Esophagus (tissue), 2 donors: ENCODE results near the gene LPCAT3. TPM values are rescaled to one million over a fixed set of nuclear protein-coding genes. Genes with fewer than 3 reads are reported as not detected.
A peak's percentile ranks its signal among the peaks of the same experiment; 100 is the strongest.

Experiments
- H3K27ac ChIP-seq, 2 donors: one replicate each; pipeline ENCODE4 v1.5.1; 2013; ENCODE audit warnings: low read depth in 2 of 2, mild to moderate bottlenecking in 2 of 2, inconsistent platforms in 1 of 2, low read length in 1 of 2, moderate library complexity in 1 of 2
- H3K27me3 ChIP-seq, 2 donors: one replicate each; pipeline ENCODE4 v1.6.1; 2013; ENCODE audit warnings: low read length in 2 of 2, control low read depth in 1 of 2, mild to moderate bottlenecking in 1 of 2; ENCODE audit not compliant: insufficient read depth in 2 of 2, control insufficient read depth in 1 of 2
- H3K36me3 ChIP-seq, 2 donors: one replicate each; pipeline ENCODE4 v1.6.1; 2013; ENCODE audit warnings: low read length in 1 of 2; ENCODE audit not compliant: control insufficient read depth in 2 of 2, insufficient read depth in 2 of 2
- H3K4me1 ChIP-seq, 2 donors: one replicate each; pipeline ENCODE4 v1.6.1; 2013; ENCODE audit warnings: low read length in 1 of 2; ENCODE audit not compliant: control insufficient read depth in 2 of 2, insufficient read depth in 2 of 2
- H3K4me3 ChIP-seq, 2 donors: one replicate each; pipeline ENCODE4 v1.5.1; 2013; ENCODE audit warnings: low read length in 2 of 2, mild to moderate bottlenecking in 2 of 2, low read depth in 1 of 2, moderate library complexity in 1 of 2
- H3K9me3 ChIP-seq, 2 donors: one replicate each; pipeline ENCODE4 v1.6.1; 2013; ENCODE audit warnings: mild to moderate bottlenecking in 2 of 2, low read depth in 1 of 2, low read length in 1 of 2, moderate library complexity in 1 of 2; ENCODE audit not compliant: control insufficient read depth in 2 of 2, insufficient read depth in 1 of 2
- WGBS, 2 donors: extraction: QIAGEN DNeasy Blood & Tissue Kit; methylation state at CpG; one replicate each; pipeline ENCODE4 v1.1.7; 2013; 5-methylcytosine and 5-hydroxymethylcytosine counted together
- polyA plus RNA-seq, 2 donors: library from polyadenylated mRNA; stranded (reverse); fragments of 200-250 nt; gene quantifications; one replicate each; pipeline ENCODE4 v1.2.3, GENCODE V29; 2013
- donor health status: healthy with polysubstance abuse.
- donor health status: Bipolar disorder and iron deficiency.

Gene LPCAT3
- polyA plus RNA-seq, 2 donors = 15.7 to 27.0 TPM

DNA sequence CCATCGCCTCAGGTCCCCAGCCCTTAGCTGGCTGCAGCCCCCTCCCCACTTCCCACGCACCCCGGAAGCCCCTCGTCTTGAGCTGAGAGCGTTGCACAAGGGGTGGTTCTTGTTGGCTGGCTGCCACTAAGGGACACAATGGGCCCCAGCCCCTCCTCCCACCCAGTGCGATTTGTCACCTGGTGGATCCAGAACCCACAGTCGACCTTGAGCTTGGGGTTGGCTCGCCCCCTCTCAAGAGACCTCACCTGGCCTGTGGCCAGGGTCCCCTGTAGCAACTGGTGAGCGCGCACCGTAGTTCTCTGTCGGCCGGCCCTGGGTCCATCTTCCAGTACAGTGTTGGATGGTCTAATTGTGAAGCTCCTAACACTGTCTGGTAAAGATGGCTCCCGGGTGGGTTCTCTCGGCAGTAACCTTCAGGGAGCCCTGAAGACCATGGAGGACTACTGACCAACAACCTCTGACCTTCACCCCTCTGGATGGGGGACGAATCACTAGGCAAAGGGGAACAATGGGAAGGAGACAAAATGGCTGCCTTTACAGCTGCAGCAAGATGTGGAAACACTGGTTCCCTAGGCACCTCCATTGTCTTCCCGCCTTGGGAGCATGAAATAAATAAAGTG lies 54.4 kb downstream of the LPCAT3 start:
- Histone ChIP-seq H3K27me3 (no peaks in the 10 kb centered on the region), H3K36me3 (peaks cover 16 to 20% of the 10 kb centered on the region in 2 donors), H3K4me1 (peaks cover 3 to 17% of the 10 kb centered on the region in 2 donors), H3K27ac (peak overlapping the region; percentile 96), H3K9me3 (no peaks in the 10 kb centered on the region), H3K4me3 (peak overlapping the region; percentile 64 to 89)
- whole genome bisulfite sequencing, 2 donors = 37 to 46% methylated on average over 17 of the region's 17 CpGs

DNA sequence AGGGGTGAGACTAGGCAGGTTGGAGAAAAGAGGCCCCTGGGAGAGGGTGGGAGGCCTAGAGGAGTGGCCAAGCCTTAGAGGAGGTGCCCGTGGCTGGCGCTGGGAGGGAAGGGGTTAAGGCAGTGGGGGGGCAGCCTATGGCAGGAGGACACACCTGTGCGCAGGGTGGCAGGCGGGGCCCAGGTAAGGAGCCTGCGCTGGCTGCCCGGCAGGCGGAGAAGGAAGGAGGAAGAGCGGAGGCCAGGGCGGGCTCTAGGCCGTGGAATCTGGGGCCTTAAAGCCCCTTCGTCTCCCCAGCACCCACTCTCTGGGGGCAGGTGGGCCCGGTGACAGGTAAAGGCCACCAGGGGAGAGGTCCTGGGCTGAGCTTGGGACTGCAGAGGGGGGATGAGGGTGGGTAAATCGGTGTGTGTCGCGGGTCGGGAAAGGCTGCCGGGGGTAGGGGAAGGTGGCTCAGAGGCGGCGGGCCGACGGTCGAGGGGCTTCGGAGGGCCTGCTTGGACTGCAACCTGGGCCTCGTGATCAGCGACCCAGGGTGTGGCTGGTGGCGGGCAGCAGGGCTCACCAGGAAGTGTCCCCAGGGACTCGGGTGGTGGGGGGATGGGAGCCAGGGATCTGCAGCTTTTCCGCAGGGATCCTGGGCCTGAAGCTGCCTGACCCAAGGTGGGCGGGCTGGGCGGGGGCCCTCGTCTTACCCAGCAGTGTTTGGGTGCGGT lies 55.1 kb downstream of the LPCAT3 start:
- Histone ChIP-seq H3K27me3 (no peaks in the 10 kb centered on the region), H3K4me3 (peak overlapping the region; percentile 64 to 89), H3K36me3 (peaks cover 13 to 17% of the 10 kb centered on the region in 2 donors), H3K4me1 (peaks cover 3 to 19% of the 10 kb centered on the region in 2 donors), H3K9me3 (no peaks in the 10 kb centered on the region), H3K27ac (peak overlapping the region; percentile 96)
- 46 to 51% methylated on average over 27 to 32 of the region's 32 CpGs for WGBS, 2 donors

GRCh38 chr12:6962285-6963015 lies 55.8 kb downstream of the LPCAT3 start:
- Histone ChIP-seq H3K27ac (peak overlapping the region; percentile 96), H3K9me3 (no peaks in the 10 kb centered on the region), H3K36me3 (peaks cover 7 to 9% of the 10 kb centered on the region in 2 donors), H3K4me3 (peak overlapping the region; percentile 64 to 89), H3K27me3 (no peaks in the 10 kb centered on the region), H3K4me1 (peaks cover 3 to 24% of the 10 kb centered on the region in 2 donors)
- 31 to 42% methylated on average over 23 to 25 of the region's 25 CpGs for WGBS, 2 donors

DNA sequence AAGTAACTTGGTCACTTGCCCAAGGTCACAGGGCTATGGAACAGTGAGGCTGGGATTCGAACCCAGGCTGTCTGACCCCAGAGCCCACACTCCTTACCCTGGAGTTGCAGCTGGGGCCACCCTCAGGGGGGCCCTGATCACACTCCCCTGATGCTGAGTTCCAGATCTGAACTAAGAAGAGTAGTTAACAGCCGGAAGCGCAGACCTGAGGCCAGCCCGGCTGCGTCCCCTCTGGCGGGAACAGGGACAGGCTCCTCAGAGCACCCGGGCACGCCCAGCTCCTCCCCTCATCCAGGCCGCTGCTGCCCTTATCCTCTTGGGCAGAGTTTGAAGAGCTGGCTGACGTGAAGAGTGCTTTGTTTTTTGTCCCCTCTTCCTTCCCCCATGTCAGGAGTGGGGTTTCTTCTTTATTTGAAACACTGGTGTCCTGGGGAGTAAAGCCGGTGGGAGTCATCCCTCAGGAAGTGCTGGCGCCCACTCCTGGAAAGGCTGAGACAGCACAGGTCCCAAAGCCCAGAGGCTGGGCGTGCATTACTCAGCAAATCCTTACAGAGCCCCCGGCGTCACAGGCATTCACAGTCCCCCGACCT lies 56.5 kb downstream of the LPCAT3 start:
- Histone ChIP-seq H3K4me3 (peak overlapping the region; percentile 11 to 64), H3K27me3 (no peaks in the 10 kb centered on the region), H3K9me3 (no peaks in the 10 kb centered on the region), H3K36me3 (peaks cover 4 to 7% of the 10 kb centered on the region in 2 donors), H3K4me1 (peaks cover 3 to 24% of the 10 kb centered on the region in 2 donors), H3K27ac (peak overlapping the region; percentile 96)
- 5 to 6% methylated on average over 16 of the region's 16 CpGs for WGBS, 2 donors

DNA sequence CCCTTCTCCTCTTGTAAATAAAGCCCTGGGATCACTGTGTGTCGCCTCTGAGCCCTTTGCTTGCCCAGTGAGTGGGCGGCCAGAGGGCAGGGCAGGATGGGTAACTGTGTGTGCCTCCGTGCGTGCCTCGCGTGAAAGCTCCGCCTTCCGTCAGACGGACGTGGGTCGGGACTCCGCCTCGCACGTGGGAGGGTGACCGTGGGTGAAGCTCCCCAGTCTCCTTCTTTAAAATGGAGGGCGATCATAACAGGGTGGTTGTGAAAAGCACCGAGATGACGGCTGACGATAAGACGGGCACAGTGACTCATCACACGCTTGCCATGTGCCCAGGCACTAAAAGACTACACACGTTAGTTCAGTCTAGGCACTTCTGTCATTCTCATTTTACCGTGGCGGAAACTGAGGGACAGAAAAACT lies 57.0 kb downstream of the LPCAT3 start:
- Histone ChIP-seq H3K4me3 (peak overlapping the region in 1 of 2 donors; percentile 64), H3K36me3 (peaks cover 4 to 8% of the 10 kb centered on the region in 2 donors), H3K4me1 (peaks cover 3 to 24% of the 10 kb centered on the region in 2 donors), H3K27me3 (no peaks in the 10 kb centered on the region), H3K27ac (peak overlapping the region; percentile 96), H3K9me3 (no peaks in the 10 kb centered on the region)
- 24 to 27% methylated on average over 24 of the region's 24 CpGs for WGBS, 2 donors

DNA sequence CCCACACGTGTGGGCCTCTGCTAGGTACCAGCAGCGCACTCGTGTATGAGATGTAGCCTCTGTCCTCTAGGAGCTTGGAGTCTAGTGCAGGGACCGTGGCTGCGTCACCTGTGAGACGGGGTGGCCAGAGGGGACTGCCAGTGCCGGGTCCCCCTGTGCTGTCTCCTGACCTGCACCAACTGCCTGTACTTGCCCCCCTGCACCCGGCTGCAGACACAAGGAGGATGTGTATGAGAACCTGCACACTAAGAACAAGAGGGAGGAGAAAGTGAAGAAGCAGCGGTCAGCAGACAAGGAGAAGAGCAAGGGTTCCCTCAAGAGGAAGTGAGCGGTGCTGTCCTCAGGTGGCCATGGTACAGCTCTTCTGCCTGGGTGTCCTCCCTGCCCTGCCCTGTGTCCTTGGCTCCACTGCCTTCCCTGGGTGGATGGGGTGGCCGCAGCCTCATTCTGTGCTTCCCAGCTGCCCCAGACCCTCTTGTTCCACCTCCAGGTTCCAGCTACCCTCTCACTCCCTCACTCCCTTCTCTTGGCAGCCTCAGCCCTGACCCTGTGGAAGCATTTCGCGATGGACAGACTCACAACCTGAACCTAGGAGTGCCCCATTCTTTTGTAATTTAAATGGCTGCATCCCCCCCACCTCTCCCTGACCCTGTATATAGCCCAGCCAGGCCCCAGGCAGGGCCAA lies 57.5 kb downstream of the LPCAT3 start:
- H3K36me3 ChIP-seq = peaks cover 1 to 13% of the 10 kb centered on the region in 2 donors
- H3K27ac ChIP-seq = peak overlapping the region; percentile 96
- H3K4me3 ChIP-seq = no peak overlapping the region
- H3K27me3 ChIP-seq = no peaks in the 10 kb centered on the region
- H3K9me3 ChIP-seq = no peaks in the 10 kb centered on the region
- peaks cover 3 to 24% of the 10 kb centered on the region in 2 donors for H3K4me1 ChIP-seq
- WGBS, 2 donors = 72 to 73% methylated on average over 13 of the region's 13 CpGs

DNA sequence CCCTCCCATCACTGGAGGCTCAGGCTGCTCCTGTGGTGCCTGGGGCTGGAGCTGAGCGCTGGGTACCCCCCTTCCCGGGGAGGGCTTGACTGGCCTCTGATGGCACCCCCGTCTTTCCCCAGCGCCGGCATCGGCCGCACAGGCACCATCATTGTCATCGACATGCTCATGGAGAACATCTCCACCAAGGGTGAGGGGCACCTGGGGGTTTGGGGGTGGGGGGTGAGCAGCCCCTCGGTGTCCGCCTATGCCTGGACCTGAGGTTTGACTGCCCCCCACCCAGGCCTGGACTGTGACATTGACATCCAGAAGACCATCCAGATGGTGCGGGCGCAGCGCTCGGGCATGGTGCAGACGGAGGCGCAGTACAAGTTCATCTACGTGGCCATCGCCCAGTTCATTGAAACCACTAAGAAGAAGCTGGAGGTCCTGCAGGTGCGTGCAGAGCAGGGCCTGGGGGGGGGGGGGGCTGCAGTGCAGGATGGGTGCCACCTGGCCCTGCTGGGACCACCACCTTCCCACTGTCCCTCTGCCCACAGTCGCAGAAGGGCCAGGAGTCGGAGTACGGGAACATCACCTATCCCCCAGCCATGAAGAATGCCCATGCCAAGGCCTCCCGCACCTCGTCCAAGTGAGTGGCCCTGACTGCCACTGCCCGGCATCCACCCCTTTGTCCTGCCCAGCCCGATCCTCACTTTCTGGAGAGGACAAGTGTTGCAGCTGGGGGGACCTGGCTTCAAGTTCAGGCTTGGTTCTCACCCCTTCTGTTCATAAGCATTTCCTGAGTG lies 58.3 kb downstream of the LPCAT3 start:
- peak overlapping the region in 1 of 2 donors; percentile 96 for H3K27ac ChIP-seq
- no peak overlapping the region for H3K4me3 ChIP-seq
- H3K36me3 ChIP-seq = peaks cover 0 to 11% of the 10 kb centered on the region in 2 donors
- 87 to 89% methylated on average over 26 of the region's 26 CpGs for WGBS, 2 donors
- H3K9me3 ChIP-seq = no peaks in the 10 kb centered on the region
- H3K27me3 ChIP-seq = no peaks in the 10 kb centered on the region
- H3K4me1 ChIP-seq = peaks cover 3 to 24% of the 10 kb centered on the region in 2 donors

DNA sequence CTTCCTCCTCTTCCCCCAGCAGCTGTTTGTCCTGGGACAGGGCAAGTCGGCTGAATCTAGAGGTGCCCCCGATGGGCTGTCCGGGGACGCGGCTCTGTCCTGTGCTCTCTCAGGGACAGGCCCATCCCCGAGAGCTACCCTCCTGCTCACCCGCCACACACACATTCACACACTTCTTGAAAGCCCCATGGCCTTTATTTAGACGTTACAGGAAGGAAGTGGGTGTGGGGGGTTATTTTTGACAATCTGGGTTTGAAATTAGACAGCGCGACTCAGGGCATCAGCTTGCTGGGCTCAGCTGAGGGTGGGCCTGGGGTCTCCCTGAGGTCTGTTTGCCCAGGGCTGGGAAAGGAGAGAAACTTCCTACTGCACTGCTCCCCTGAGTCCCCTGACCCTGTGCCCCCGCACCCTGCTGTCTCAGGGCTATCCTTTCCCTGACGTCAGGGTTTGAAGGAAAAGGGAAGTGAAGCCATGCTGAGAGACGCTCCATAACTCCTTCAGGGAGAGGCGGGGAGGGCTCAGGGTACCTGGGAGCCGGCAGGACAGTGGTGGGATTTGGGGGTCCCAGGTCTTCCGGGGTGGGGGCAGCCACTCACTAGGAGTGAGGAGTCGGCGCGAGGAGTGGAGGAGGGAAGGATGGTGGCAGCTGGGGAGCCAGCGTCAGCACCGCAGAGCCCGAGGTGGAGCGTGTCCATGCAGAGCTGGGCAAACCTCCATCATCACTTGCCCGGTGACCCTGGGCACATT lies 59.0 kb downstream of the LPCAT3 start:
- Histone ChIP-seq H3K4me3 (no peak overlapping the region), H3K27me3 (no peaks in the 10 kb centered on the region), H3K27ac (peak overlapping the region; percentile 58 to 73), H3K9me3 (no peaks in the 10 kb centered on the region), H3K4me1 (peaks cover 3 to 20% of the 10 kb centered on the region in 2 donors), H3K36me3 (peaks cover 0 to 11% of the 10 kb centered on the region in 2 donors)
- 64% methylated on average over 24 of the region's 24 CpGs for WGBS, 2 donors
